Osteoblast (primary cell): Measurements from ENCODE around the gene APC2. TPM values are rescaled to one million over a fixed set of nuclear protein-coding genes. Genes with fewer than 3 reads are reported as not detected.
A peak's percentile ranks its signal among the peaks of the same experiment; 100 is the strongest.

ENCODE experiments used
- DNase-seq: peaks from one replicate; pipeline ENCODE4 v3.0.0; 2011; ENCODE audit warnings: low spot score, mixed read lengths; ENCODE audit not compliant: insufficient read length; ENCODE audit errors: missing footprints
- H2AFZ ChIP-seq: 2 replicates; pipeline ENCODE4 v1.6.0; 2011; ENCODE audit warnings: mild to moderate bottlenecking, low read length
- H3K27ac ChIP-seq: 2 replicates; pipeline ENCODE4 v1.5.1; 2011; ENCODE audit warnings: mild to moderate bottlenecking, low read depth, low read length, moderate library complexity
- H3K27me3 ChIP-seq: 2 replicates; pipeline ENCODE4 v1.6.0; 2012; ENCODE audit warnings: mild to moderate bottlenecking, control low read depth, inconsistent platforms, low read length, moderate library complexity; ENCODE audit not compliant: insufficient read depth
- H3K36me3 ChIP-seq: 2 replicates; pipeline ENCODE4 v1.5.1; 2011; ENCODE audit warnings: mild to moderate bottlenecking, low read length, control low read depth, moderate library complexity; ENCODE audit not compliant: insufficient read depth
- H3K4me1 ChIP-seq: 2 replicates; pipeline ENCODE4 v1.5.1; 2011; ENCODE audit warnings: mild to moderate bottlenecking, low read length, control low read depth, moderate library complexity; ENCODE audit not compliant: insufficient read depth
- H3K4me2 ChIP-seq: 2 replicates; pipeline ENCODE4 v1.6.0; 2011; ENCODE audit warnings: mild to moderate bottlenecking, low read length; ENCODE audit not compliant: insufficient read depth
- H3K4me3 ChIP-seq: fragments of 200-600 bp; sonication (generic); 3 replicates; pipeline ENCODE4 v1.5.1; 2012; ENCODE audit warnings: mild to moderate bottlenecking, low read length, inconsistent platforms; ENCODE audit not compliant: insufficient read depth
- H3K79me2 ChIP-seq: 2 replicates; pipeline ENCODE4 v1.6.0; 2012; ENCODE audit warnings: mild to moderate bottlenecking, low read length, control low read depth, inconsistent platforms; ENCODE audit not compliant: insufficient read depth
- H3K9me3 ChIP-seq: 2 replicates; pipeline ENCODE4 v1.5.1; 2011; ENCODE audit warnings: low read depth, low read length, control low read depth
- H4K20me1 ChIP-seq: 2 replicates; pipeline ENCODE4 v1.6.0; 2012; ENCODE audit warnings: mild to moderate bottlenecking, low read length, control low read depth; ENCODE audit not compliant: insufficient read depth
- total RNA-seq: library from RNA; depleted of rRNA; stranded (reverse); fragments of >200 nt; gene quantifications from 2 replicates; pipeline ENCODE4 v1.2.3, GENCODE V29; 2012
- TF ChIP-seq, protein P1 (sequence below): IDR thresholded peaks from 2 replicates; pipeline ENCODE4 v1.5.1; 2011; ENCODE audit warnings: mild to moderate bottlenecking, low read depth, low read length, moderate library complexity; ENCODE audit errors: extremely low read depth

APC2 gene
- total RNA-seq, 1 donor = 0.36 TPM

GRCh38 chr19:1513499-1514294 is 63.8 kb downstream of the APC2 start:
- Histone ChIP-seq H3K4me2 (peak overlapping the region; percentile 39), H3K4me1 (no peaks in the 10 kb centered on the region), H3K27me3 (peaks cover 26% of the 10 kb centered on the region), H4K20me1 (no peaks in the 10 kb centered on the region), H3K79me2 (no peaks in the 10 kb centered on the region), H2AFZ (no peak overlapping the region), H3K27ac (no peak overlapping the region), H3K4me3 (peak overlapping the region; percentile 53), H3K9me3 (peaks cover under 1% of the 10 kb centered on the region), H3K36me3 (no peaks in the 10 kb centered on the region)
- peak; percentile 96 for DNase-seq
- TF ChIP-seq, protein P1, sequence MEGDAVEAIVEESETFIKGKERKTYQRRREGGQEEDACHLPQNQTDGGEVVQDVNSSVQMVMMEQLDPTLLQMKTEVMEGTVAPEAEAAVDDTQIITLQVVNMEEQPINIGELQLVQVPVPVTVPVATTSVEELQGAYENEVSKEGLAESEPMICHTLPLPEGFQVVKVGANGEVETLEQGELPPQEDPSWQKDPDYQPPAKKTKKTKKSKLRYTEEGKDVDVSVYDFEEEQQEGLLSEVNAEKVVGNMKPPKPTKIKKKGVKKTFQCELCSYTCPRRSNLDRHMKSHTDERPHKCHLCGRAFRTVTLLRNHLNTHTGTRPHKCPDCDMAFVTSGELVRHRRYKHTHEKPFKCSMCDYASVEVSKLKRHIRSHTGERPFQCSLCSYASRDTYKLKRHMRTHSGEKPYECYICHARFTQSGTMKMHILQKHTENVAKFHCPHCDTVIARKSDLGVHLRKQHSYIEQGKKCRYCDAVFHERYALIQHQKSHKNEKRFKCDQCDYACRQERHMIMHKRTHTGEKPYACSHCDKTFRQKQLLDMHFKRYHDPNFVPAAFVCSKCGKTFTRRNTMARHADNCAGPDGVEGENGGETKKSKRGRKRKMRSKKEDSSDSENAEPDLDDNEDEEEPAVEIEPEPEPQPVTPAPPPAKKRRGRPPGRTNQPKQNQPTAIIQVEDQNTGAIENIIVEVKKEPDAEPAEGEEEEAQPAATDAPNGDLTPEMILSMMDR = peak; percentile 56

DNA sequence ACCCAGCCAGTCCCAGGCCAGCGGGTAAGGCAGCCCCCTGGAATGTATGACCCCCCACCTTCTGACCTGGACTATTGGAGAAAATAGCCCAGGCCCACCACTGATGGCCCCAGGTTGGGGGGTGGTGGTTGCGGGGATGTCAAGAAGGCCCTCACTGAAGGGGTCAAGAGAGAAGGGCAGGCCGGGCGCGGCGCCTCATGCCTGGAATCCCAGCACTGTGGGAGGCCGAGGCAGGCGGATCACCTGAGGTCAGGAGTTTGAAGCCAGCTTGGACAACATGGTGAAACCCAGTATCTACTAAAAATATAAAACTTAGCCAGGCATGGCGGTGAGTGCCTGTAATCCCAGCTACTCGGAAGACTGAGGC is 64.4 kb downstream of the APC2 start:
- Histone ChIP-seq H3K27ac (no peak overlapping the region), H3K27me3 (peaks cover 26% of the 10 kb centered on the region), H3K4me3 (no peak overlapping the region), H3K9me3 (no peaks in the 10 kb centered on the region), H2AFZ (no peak overlapping the region), H4K20me1 (no peaks in the 10 kb centered on the region), H3K4me1 (no peaks in the 10 kb centered on the region), H3K79me2 (no peaks in the 10 kb centered on the region), H3K36me3 (no peaks in the 10 kb centered on the region), H3K4me2 (no peak overlapping the region)
- DNase-seq = no peak
- TF ChIP-seq, protein P1 = no peak

GRCh38 chr19:1514986-1515721 is 65.2 kb downstream of the APC2 start:
- TF ChIP-seq, protein P1 = no peak
- peak; percentile 87 for DNase-seq
- H3K79me2 ChIP-seq = no peaks in the 10 kb centered on the region

GRCh38 chr19:1516395-1516753 is 66.5 kb downstream of the APC2 start:
- no peaks in the 10 kb centered on the region for H3K9me3 ChIP-seq
- H3K27me3 ChIP-seq = peaks cover 13% of the 10 kb centered on the region
- no peak overlapping the region for H3K4me3 ChIP-seq
- no peak overlapping the region for H3K27ac ChIP-seq
- no peaks in the 10 kb centered on the region for H4K20me1 ChIP-seq
- H2AFZ ChIP-seq = no peak overlapping the region
- no peaks in the 10 kb centered on the region for H3K79me2 ChIP-seq
- H3K4me1 ChIP-seq = no peaks in the 10 kb centered on the region
- H3K4me2 ChIP-seq = no peak overlapping the region
- DNase-seq = peak; percentile 90
- H3K36me3 ChIP-seq = no peaks in the 10 kb centered on the region
- TF ChIP-seq, protein P1 = no peak

More at GRCh38 chr19:1514986-1515721, 65.2 kb downstream of the APC2 start:
- Histone ChIP-seq H3K27ac (no peak overlapping the region), H3K36me3 (no peaks in the 10 kb centered on the region), H3K4me1 (no peaks in the 10 kb centered on the region), H3K4me3 (no peak overlapping the region), H2AFZ (no peak overlapping the region), H3K4me2 (no peak overlapping the region), H4K20me1 (no peaks in the 10 kb centered on the region), H3K9me3 (no peaks in the 10 kb centered on the region), H3K27me3 (peaks cover 21% of the 10 kb centered on the region)
